SU-DHL-6 (cell line): ENCODE results near the gene LRP6.

Experiments used
- CTCF ChIP-seq: fragments of 200-600 bp; sonication (generic); IDR thresholded peaks from one replicate; pipeline ENCODE4 v1.5.1; 2017; ENCODE audit warnings: antibody characterized with exemption, mild to moderate bottlenecking, low read length, moderate library complexity; ENCODE audit not compliant: insufficient read depth, poor library complexity, severe bottlenecking
- EZH2phosphoT487 ChIP-seq: fragments of 200-600 bp; sonication (generic), shearing (Covaris generic); conservative IDR thresholded peaks from 2 replicates; pipeline ENCODE4 v1.6.1; 2018; ENCODE audit warnings: mild to moderate bottlenecking, antibody characterized with exemption, low read length, moderate library complexity, mixed read lengths

- TF ChIP-seq CTCF (no peak), EZH2phosphoT487 (no peak)
Observed at GRCh38 chr12:12133785-12134184, 133.1 kb downstream of the LRP6 start.
